NCI-H2107 (cell line): ENCODE data around the gene PI16.

ENCODE experiments used
- DNase-seq: peaks from one replicate; lab custom pipeline; 2025; lab: John Stamatoyannopoulos, UW

Gene PI16

GRCh38 chr6:36957773-36958271 is 3.3 kb downstream of the PI16 start:
- DNase-seq = no peak

DNA sequence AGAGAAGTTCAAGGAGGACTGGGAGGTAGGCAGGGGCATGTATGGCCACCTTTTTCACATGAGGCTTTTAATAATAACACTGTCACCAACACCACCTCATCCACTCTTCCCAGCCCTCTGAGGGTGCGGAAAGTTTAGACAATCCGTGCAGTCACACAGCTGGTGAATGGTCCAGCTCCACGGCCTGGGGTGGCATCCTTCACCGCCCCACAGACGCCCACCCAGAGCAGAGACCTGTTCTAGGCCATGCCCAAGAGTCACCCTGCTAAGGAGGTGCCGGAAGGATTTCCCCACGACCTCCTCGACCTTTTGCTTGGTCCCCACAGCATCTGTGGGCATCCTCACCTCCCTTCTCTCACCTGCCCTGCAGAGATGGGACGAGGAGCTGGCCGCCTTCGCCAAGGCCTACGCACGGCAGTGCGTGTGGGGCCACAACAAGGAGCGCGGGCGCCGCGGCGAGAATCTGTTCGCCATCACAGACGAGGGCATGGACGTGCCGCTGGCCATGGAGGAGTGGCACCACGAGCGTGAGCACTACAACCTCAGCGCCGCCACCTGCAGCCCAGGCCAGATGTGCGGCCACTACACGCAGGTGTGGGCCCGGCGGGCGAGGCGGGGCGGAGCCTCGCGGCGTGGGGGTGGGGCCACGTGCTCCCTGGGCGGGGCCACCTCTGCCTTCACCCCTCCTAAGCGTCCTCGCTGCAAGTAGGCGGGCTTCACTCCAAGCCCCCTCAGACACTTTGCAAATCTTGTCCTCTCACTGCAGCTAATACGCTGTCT is 4.4 kb downstream of the PI16 start:
- DNase-seq = no peak

- no peak for DNase-seq
These were observed 5.2 kb downstream of the PI16 start for GRCh38 chr6:36959555-36960250.

DNA sequence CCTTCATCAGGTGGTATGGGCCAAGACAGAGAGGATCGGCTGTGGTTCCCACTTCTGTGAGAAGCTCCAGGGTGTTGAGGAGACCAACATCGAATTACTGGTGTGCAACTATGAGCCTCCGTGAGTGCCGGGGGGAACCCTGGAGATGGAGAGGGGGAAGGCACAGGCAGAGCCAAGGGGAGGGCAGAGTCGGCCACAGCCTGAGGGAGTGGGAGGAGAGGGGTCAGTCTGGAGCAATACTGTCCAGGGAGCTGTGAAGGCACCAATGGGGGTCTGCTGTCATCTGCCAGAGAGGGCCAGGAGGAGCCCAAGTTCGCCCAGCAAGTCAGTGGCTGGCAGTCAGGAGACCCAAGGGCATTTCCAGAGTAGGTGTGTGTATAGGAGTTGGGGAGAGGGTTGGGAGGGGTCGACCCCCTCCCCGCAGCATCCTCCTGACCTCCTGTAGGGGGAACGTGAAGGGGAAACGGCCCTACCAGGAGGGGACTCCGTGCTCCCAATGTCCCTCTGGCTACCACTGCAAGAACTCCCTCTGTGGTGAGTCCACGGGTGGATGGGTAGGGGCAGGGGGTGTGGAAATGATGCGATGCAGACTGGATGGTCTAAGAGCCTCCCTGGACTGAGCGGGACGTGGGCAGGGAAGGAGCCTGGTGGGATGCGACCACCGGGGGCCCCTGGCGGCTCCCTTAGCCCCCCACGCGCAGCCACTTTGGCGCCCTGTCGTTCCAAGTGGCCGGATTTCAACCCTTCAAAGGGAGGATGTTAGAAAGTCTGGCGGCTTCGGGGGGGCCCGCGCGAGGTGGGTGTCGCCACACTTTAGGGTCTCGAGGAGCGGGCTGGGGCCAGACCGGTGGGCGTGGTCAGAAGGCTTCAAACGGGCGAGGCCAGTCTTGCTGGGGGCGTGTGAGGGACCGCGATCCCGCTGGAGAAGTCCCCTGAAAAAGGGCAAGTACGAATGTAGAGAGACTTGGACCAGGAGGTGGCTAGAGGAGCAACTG is 7.2 kb downstream of the PI16 start:
- no peak for DNase-seq

DNA sequence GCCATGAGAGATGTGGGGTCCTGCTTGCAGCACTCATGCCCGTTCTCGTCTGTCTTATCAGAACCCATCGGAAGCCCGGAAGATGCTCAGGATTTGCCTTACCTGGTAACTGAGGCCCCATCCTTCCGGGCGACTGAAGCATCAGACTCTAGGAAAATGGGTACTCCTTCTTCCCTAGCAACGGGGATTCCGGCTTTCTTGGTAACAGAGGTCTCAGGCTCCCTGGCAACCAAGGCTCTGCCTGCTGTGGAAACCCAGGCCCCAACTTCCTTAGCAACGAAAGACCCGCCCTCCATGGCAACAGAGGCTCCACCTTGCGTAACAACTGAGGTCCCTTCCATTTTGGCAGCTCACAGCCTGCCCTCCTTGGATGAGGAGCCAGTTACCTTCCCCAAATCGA is 8.3 kb downstream of the PI16 start:
- no peak for DNase-seq

- DNase-seq = no peak
These were observed 9.1 kb downstream of the PI16 start for GRCh38 chr6:36963451-36964290.

DNA sequence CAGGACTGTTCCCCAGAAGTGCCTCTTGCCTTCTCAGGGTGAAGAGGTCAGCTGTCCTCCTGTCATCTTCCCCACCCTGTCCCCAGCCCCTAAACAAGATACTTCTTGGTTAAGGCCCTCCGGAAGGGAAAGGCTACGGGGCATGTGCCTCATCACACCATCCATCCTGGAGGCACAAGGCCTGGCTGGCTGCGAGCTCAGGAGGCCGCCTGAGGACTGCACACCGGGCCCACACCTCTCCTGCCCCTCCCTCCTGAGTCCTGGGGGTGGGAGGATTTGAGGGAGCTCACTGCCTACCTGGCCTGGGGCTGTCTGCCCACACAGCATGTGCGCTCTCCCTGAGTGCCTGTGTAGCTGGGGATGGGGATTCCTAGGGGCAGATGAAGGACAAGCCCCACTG is 9.8 kb downstream of the PI16 start:
- DNase-seq = no peak

- no peak for DNase-seq
These were observed 10.4 kb downstream of the PI16 start for GRCh38 chr6:36964908-36965307.

DNA sequence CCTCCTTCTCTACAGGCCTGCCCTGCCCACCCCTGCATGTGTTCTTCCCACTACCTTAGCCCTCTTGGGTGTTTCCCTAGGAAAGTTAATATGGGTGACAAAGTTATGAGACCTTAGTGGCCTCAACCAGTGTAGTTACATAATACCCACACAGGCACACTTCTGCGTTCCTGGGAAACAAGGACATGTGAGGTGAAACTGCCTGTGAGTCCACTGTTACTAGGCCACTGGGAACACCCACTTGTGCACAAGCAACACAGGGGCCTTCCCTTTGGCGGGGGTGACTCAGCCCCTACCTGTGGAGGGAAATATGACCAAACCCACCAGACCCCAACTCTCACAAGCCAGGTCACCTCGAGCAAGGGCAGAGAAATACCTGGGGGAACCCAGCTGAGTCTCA is 12.8 kb downstream of the PI16 start:
- DNase-seq = no peak

- no peak for DNase-seq
These were observed 13.2 kb downstream of the PI16 start for GRCh38 chr6:36967757-36968156.

GRCh38 chr6:36968266-36968977 is 13.9 kb downstream of the PI16 start:
- no peak for DNase-seq

GRCh38 chr6:36969240-36969691 is 14.7 kb downstream of the PI16 start:
- DNase-seq = no peak

DNA sequence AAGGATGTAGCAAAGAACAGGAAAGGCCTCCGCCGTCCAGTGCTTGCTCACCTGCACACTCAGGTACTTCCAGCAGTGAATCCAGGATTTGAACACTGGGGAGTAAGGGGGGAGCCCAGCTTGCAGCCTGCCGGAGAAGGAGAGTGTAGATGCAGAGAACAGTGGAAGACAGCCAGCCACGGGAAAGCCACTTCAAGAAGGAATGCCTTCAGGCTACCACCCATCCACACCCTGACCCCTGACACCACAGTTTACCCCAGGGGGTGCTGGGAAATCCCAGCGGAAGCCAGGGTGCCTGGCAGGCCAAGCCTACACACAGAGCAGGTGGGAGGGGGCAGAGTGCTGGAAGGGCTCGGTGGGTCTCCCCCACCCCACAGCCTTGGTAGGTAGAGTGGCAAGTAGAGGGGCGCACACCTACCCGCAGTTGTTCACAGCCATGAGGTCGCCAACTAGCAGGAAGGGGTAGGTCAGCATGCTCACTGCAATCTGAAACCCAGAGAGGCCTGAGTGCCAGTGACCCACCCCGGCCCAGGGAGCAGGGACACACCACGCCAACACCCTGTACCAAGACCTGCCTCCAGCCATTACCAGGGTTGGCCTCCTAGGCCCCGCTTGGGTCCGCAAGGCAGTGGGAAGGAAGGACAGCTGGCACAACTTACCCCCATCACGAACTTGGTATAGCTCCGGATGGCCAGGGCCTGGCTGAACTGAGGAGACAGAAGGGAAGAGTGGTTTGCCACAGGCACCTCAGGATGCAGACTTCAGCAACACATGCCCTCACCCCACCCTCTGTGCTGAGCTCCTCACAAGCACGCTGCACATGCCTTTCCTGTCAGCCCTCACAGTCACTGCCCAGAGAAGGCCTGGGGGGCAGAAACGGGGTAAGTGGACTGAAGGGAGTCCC is 15.7 kb downstream of the PI16 start:
- no peak for DNase-seq

DNA sequence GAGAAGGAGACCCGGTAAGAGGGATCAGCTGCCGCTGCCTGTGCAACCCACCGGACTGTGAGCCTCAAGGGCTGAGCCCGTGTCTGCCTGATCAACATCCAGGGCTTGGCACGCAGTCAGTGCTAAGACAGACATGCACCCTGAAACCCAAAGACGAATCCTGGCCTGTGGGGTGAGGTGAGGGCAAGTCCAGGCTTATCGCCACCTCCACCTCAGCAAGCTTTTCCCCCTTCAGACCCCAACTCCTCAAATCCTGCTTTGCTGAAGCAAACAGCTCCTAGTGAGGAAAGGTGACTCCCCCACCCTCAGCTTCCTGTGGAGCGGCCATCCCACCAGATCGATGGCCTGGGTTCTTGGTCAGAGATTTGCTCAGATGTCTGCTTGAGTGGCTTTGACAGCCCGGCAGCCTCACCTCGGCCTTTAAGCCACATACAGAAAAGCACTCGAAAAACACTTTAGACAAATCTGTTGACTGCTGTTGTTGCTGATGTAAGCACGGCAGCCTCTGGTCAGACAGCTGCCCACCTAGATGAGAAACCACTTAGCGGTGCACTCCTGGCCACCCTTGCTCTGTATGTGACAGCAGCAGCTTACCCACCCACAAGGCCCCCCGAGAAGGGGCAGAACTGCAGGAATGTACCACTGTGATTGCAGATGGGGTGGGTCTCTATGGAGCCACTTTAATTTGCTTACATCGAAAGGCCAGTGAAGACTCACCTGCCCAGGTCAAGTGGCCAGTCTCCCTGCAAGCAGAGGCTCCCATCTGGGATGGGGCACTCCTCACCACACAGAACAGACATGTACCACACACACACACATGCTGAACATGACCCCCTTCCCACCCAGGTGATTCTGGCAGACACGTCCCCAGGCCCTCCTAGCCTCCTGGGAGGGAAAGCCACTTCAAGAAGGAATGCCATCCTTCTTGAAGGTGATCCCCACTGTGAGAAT is 16.6 kb downstream of the PI16 start:
- DNase-seq = no peak

- no peak for DNase-seq
These were observed 17.6 kb downstream of the PI16 start for GRCh38 chr6:36971921-36972673.

GRCh38 chr6:36973190-36973589 is 18.7 kb downstream of the PI16 start:
- no peak for DNase-seq

- no peak for DNase-seq
These were observed 19.1 kb downstream of the PI16 start for GRCh38 chr6:36973647-36974046.
